GM19238 (cell line): ENCODE measurements around the gene FOXE3.
"Not testable (repeated sequence)": the region's sequence is repeated elsewhere in the genome, so short reads cannot be mapped to it uniquely, and the experiment has no call there.

Experiments used
- DNase-seq: peaks from one replicate; pipeline ENCODE4 v3.0.0; 2011; ENCODE audit warnings: low spot score; ENCODE audit not compliant: insufficient read length

The FOXE3 gene

DNA sequence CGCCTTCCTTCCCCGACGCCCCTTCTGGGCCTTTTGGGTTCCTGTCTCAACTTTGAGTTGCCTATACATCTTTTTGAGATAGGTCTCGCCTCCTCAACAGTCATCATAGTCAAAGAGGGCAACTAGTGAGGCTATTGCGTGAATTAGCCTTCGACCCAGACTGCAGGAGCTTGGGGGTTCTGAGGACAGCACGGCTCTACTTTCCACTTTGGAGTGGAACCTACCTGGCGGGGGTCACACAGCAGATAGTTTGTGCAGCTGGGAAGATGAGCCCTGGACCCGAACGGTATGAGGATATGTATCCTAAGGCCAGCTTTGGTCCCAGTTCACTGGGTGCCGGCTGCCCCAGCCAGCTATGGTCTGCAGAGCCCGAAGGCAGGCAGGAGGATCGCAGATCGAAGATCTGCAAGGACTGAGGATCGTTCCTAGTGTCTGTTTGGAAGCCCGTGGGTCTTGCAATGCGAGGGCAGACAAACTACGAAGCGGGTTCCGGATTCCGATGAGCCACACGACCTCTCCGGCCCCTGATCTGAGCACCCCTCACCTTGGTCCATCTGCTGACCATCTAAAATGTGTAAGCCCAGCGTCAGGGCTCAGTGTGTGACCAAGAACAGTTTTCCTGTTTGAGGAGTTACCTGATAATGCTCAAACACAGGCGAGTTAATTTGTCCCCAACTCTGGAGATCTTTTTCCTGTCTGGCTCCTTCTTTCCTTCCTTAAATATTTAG, 29.9 kb downstream of the FOXE3 start:
- no peak for DNase-seq

DNA sequence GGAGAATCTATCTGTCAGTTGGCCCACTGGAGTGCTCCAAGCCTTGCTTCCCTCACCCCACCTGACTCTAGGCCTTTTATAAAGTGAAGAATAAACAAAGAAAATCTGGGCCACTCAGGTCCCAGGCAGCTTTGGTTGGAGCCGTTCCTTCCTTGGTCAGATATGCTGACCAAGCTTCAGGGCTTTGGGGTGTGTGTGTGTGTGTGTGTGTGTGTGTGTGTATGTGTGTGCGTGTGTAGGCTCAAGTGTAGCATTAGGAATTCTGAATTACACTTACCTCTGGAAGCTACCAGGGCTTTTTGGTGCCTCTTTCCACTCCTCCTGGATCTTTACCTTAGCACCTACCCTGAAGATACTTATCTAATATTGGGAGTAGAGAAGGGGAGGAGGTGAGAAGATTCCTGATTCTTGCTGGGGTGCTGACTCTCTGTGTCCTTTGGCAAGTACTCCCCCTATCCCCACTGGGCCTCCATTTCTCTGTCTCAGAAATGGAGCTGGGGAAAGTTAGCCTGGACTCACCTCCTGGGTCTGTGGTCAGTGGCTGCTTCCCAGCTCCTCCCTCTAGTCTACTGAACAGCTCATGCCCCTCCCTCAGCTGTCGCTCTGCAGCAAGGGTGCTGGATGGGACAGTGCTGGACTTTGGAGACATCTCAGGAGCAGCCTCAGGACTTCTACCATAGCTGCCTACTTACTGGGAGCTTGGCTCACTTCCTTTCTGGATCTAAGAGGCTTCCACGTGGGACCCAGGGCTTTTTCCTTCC, 32.6 kb downstream of the FOXE3 start:
- no peak for DNase-seq

DNA sequence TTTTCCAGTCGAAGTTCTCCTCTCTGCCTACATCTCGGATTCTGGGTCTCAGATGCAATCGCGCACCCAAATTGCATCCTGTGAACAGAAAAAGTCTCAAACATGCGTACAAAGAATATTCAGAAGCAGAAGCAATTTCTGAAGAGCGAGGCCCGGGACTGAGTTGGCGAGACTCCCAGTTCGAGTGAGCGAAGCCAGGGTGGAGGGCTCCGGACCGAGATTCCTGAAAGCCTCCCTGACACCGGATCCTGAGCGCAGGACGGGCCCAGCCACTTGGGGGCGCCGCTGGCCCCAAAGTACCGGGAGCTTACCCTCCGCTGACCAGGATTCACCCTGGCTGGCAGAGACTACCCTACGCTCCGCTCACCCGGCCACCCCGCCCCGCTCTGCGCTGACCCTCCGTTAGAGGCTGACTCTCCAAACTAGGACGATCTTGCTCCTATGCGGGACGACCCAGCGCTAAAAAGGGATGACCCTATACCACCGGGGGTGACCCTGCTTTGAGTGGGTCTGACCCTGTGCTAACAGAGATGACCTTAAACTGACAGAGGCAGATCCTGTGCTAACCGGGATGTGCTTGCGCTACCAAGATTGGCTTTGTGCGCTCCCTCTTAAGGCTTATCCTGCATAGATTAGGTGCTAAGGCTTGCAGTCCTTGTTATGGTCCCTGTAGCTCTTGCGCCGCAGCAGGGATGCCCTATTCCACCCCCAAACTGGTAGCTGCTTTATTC, 33.9 kb downstream of the FOXE3 start:
- DNase-seq: no peak

DNA sequence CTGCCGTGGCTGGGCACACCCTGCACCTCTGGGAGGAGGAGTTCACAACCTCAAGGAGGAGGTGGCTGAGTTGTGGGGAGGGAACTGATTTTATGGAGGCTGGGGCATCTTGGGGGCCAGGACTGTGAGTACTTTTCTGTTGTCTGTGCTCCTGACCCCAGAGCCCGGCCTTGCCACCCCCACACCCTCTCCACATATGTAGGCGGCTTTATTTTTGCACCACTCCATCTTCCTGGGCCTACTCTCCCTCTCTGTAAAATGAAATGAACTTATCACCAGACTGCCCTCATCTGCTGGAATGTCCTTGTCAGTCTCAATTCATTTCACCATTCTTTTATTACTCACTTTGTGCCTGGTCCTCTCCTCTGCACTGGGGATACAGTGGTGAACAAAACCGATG, 34.5 kb downstream of the FOXE3 start:
- no peak for DNase-seq

DNA sequence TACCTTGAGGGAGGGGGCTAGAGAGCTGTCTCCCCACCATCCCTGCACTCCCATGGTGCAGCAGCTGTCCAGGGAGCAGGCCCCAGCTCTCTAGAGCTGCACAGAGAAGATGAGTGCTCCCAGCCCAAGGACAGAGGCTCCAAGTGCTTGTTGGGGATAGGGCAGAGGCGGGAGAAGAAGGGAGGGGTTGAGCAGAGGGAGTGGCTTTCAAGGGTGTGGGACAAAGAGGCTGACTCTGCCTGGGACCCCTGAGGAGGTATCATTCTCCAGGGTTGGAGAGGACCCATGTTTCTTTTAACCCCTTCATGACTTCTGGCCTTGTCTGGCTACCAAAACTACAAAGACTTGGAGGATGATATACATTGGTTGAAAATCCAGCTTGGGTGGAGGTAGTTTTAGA, 36.3 kb downstream of the FOXE3 start:
- no peak for DNase-seq

DNA sequence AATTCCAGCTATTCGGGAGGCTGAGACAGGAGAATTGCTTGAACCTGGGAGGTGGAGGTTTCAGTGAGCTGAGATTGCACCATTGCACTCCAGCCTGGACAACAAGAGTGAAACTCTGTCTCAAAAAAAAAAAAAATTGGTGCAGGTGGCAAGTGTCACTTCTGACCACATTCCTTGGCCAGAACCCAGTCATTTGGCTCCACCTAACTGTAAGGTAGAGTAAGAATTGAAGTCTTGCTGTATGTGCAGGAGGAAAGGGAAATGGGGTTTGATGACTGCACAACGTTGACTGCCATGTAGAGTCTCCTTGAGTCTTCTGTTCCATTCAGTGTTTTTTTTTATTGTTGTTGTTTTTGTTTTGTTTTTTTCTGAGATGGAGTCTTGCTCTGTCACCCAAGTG, 37.8 kb downstream of the FOXE3 start:
- DNase-seq: not testable (repeated sequence)

DNA sequence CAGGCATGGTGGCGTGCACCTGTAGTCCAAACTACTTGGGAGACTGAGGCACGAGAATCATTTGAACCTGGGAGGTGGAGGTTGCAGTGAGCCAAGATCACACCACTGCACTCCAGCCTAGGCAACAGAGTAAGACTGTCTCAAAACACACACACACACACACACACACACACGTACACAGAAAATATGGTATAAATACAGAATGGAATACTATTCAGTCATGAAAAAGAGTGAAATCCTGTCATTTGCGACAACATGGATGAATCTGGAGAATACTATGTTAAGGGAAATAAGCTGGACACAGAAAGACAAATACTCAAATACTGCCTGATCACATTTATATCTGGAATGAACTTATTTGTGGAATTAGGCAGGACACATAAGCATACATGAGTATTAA, 40.2 kb downstream of the FOXE3 start:
- DNase-seq: no peak

DNA sequence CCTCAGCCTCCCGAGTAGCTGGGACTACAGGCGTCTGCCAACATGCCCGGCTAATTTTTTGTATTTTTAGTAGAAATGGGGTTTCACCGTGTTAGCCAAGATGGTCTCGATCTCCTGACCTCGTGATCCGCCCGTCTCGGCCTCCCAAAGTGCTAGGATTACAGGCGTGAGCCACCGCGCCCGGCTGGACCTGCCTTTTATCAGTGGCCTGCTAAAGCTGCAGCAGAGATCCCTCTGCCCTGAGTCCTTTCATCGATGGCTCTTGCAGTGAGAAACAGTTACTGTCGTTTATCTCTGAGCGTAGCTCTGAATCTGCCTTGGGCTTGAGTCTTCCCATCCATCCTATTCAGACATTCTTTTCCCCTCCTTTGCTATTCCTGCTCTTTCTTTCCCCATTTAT, 41.5 kb downstream of the FOXE3 start:
- DNase-seq: not testable (repeated sequence)

DNA sequence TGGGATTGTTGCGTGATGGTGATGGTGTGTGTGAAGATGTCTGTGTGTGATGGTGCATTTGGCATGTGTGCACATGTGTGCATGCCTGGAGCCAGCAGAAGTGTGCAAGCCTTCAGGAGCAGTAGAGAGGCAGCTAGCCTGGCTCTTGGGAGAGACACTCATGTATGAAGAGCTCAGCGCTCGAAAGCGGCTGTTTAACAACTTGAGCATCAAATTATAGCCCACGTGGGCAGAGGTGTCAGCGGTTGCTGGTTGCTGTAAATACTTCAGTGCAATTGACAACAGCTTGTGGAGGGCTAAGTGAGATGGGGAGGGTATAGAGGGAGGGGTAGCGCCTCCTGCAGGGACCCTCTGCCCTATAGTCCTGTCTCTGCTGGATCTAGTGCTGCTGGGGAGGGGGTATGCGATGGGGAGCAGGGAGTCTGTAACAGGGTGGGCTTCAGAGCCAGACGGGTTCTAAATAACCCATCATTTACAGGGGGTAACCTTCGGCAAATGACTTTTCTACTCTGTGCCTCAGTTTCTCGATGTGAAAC, 43.2 kb downstream of the FOXE3 start:
- DNase-seq: no peak

DNA sequence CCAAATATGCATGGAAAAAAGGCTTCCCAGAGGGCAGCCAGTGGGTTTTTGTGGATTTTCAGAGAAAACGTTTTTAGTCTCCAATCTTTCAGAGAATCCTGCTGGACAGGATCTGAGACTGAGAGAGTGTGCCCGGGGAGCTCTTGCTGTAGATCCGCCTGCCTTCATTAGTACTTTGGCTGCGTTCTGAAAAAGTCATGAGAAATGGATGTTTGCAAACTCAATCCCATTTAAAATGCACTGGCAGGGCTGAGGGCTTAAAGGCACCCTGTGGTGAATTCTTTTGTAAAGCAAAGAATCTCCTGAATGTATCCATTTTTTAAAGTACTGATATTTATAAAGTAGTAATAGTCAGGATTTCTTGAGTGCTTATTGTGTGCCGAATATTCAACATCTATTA, 44.0 kb downstream of the FOXE3 start:
- no peak for DNase-seq

DNA sequence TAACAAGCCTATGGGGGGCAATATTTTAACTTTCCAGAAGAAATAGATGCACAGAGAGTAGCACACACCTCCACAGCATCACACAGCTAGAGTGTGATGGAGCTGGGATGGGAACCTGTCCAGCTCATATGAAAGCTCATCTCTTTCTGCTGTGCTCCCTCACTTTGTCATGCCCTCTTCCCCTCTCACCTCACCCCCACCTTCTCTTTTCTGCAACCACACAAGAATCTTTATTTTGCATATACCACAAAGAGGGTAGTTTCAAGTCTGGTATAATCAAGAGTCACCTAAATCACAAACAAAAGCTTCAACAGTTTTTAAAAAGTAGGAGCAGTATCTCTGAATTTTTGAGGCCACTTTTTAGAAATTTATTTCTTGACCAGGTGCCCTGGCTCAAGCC, 44.4 kb downstream of the FOXE3 start:
- DNase-seq: no peak

DNA sequence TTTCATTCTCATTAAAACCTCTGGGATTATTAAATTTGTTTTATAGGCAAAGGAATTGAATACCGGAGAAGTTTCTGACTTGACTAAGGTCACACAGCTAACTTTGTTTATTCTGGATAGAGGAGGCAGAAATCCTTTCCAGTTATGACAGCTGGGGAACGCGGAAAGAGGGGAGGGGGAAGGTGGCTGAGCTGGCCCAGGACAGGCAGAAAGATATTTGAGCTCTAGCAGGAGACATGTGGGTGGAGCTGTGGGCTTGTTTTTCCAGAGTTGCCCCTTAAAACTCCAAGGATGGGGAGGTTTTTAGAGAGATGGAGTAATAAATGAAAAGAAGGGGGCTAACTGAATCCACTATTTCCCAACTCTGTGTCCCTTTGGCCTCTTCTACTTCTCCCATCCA, 49.5 kb downstream of the FOXE3 start:
- no peak for DNase-seq
